Measurements from ENCODE around the gene MMP24.

The MMP24 gene

DNA sequence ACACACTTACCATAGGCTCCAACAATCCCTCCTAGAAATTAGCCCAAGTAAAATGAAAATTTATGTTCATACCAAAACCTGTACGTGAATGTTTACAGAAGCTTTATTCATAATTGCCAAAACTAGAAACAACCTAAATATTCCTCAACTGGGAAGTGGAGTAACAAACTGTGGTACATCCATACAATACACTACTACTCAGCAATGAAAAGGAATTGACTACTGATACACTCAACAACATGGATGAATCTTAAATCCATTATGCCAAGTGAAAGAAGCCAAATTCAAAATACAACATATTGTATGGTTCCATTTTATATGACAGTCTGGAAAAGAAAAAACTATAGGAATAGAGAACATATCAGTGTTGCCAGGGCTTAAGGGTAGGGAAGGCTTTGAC, 19.7 kb upstream of the MMP24 start:
- no peak overlapping the region for H3K4me3 ChIP-seq (replicated peaks; ENCODE audit: low read depth, low read length)
- no peak for TF ChIP-seq CTCF (IDR thresholded peaks at IDR 0.05; ENCODE audit: low read length, missing control alignments)
- DNase-seq (ENCODE audit: low read depth): no peak

GRCh38 chr20:35207950-35208611, 18.4 kb upstream of the MMP24 start:
- no peak overlapping the region for H3K4me3 ChIP-seq (replicated peaks; ENCODE audit: low read depth, low read length)
- TF ChIP-seq CTCF (IDR thresholded peaks at IDR 0.05; ENCODE audit: low read length, missing control alignments): peak; percentile 82
- peak; percentile 87 for DNase-seq (ENCODE audit: low read depth)

DNA sequence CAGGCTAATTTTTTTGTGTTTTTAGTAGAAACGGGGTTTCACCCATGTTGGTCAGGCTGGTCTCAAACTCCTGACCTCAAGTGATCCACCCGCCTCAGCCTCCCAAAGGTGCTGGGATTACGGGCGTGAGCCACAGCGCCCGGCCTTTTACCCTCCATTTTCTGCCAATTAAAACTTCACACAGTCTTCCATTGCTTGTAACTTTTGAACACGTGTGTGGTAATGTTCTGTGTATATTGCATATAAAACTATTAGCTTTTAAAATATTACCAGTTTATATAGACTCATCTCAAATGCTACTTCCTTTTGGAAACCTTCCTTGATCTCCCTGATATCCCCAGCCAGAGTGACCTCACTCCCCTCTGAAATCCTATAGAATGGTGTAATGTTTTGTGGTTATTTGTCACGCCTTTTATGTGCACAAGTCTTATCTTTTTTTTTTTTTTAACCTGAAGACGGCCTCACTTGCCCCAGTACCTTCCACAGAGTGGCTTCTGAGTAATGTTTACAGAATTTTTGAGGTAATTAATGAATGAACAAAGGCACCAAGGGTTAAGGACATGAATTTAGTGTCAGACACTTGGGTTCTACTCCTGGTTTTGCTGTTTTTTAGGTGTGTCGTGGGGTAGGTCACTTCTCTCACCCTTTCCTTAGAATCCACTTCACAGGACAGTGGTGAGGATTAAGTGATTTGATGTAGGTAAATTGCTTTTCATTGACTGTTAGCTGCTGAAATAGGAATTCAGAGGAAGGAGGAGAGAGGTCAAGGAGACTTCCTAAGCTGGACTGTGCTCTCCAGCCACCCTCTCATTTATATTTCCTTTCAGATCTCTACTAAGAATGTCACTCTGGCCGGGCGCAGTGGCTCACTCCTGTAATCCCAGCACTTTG, 11.2 kb upstream of the MMP24 start:
- H3K4me3 ChIP-seq (replicated peaks; ENCODE audit: low read depth, low read length): no peak overlapping the region
- no peak for TF ChIP-seq CTCF (IDR thresholded peaks at IDR 0.05; ENCODE audit: low read length, missing control alignments)
- peak; percentile 39 for DNase-seq (ENCODE audit: low read depth)

DNA sequence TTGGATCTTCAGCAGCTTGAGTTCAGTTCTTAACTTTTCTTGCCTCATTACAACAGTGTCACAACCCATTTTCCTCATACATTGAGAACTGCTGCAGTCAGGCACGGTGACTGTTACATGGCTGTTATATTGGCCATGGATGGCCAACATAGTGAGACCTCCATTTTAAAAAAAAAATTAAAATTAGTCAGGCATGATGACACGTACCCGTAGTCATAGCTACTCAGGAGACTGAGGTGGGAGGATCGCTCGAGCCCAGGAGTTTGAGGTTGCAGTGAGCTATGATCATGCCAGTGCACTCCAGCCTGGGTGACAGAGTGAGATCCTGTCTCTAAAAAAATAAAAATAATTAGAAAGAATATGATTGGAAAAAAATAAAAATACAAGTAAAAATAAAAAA, 9.9 kb upstream of the MMP24 start:
- no peak for DNase-seq (ENCODE audit: low read depth)
- no peak for TF ChIP-seq CTCF (IDR thresholded peaks at IDR 0.05; ENCODE audit: low read length, missing control alignments)
- H3K4me3 ChIP-seq (replicated peaks; ENCODE audit: low read depth, low read length): no peak overlapping the region

DNA sequence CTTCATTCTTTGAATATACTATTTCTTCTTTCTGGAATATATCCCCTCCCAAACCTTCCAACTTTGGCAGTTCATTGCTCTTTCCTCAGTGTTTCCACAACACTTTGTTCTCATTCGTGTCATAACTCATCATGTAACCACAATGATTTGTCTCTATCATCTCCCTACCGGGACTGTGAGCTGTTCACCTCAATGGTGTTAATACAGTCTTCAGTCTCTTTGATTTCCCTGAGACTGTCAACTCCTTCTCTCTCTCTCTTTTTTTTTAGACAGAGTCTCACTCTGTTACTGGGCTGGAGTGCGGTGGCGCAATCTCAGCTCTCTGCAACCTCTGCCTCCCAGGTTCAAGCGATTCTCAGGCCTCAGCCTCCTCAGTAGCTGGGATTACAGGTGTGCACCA, 2.5 kb upstream of the MMP24 start:
- no peak for DNase-seq (ENCODE audit: low read depth)
- no peak for TF ChIP-seq CTCF (IDR thresholded peaks at IDR 0.05; ENCODE audit: low read length, missing control alignments)
- no peak overlapping the region for H3K4me3 ChIP-seq (replicated peaks; ENCODE audit: low read depth, low read length)

- no peak overlapping the region for H3K4me3 ChIP-seq (replicated peaks; ENCODE audit: low read depth, low read length)
- TF ChIP-seq CTCF (IDR thresholded peaks at IDR 0.05; ENCODE audit: low read length, missing control alignments): no peak
- no peak for DNase-seq (ENCODE audit: low read depth)
These were observed 2.0 kb upstream of the MMP24 start for GRCh38 chr20:35224536-35224935.
